Activated CD4-positive, alpha-beta memory T cell treated with anti-CD3 and anti-CD28 coated beads for 36 hours (primary cell): ENCODE measurements around the gene SYNJ1. TPM values are rescaled to one million over a fixed set of nuclear protein-coding genes. Genes with fewer than 3 reads are reported as not detected.
"Not testable (repeated sequence)": the region's sequence is repeated elsewhere in the genome, so short reads cannot be mapped to it uniquely, and the experiment has no call there.

ENCODE experiments used
- CTCF ChIA-PET: fragments of 350-600 bp; sonication (Branson Sonifier 250); formaldehyde crosslinking; loops from one replicate; lab custom pipeline; 2021; ENCODE audit warnings: antibody characterized with exemption, inconsistent platforms; lab: Charles Lee
- POLR2A ChIA-PET: fragments of 350-600 bp; sonication (Branson Sonifier 250); formaldehyde crosslinking; loops from one replicate; lab custom pipeline; 2021; ENCODE audit warnings: antibody characterized with exemption; lab: Charles Lee
- DNase-seq: peaks from one replicate; pipeline ENCODE4 v3.0.0-alpha.2; 2020
- H3K27ac Mint-ChIP-seq: one replicate; pipeline ENCODE4 v1.8.0; 2021; ENCODE audit warnings: mixed read lengths
- H3K27me3 Mint-ChIP-seq: one replicate; pipeline ENCODE4 v1.8.0; 2021; ENCODE audit warnings: mixed read lengths
- H3K36me3 Mint-ChIP-seq: one replicate; pipeline ENCODE4 v1.8.0; 2021; ENCODE audit warnings: mixed read lengths
- H3K4me1 Mint-ChIP-seq: one replicate; pipeline ENCODE4 v1.8.0; 2021; ENCODE audit warnings: low read depth, mixed read lengths
- H3K4me3 Mint-ChIP-seq: one replicate; pipeline ENCODE4 v1.8.0; 2021; ENCODE audit warnings: mild to moderate bottlenecking, mixed read lengths
- H3K9me3 Mint-ChIP-seq: one replicate; pipeline ENCODE4 v1.8.0; 2021; ENCODE audit warnings: mixed read lengths
- intact Hi-C: fragments of 100-400 bp; cut with micrococcal nuclease; formaldehyde crosslinking; loops from one replicate; pipeline ENCODE4 v1.15.1; 2023
- total RNA-seq, 2 experiments: library from RNA; stranded (reverse); gene quantifications; one replicate each; pipeline ENCODE4 v1.2.3, GENCODE V29; 2021

The SYNJ1 gene
- total RNA-seq: 10 to 100 TPM; 13.3 to 14.2 TPM

- Mint-ChIP-seq H3K27ac (peak within 1 kb of the TSS; percentile 92), H3K9me3 (no peaks in the 10 kb centered on the region), H3K4me3 (peak within 1 kb of the TSS; percentile 92), H3K4me1 (peaks cover 51% of the 10 kb centered on the region), H3K36me3 (peaks cover 15% of the 10 kb centered on the region), H3K27me3 (no peaks in the 10 kb centered on the region)
- ChIA-PET CTCF (interaction anchor here (0.6 to 2.1 kb wide), 5 partner anchors 42 to 213 kb away, joined by 3 to 11 read pairs (median 4); partner anchors contain the start of gene PAXBP1), POLR2A (interaction anchor here (0.6 to 2.5 kb wide), 8 partner anchors 8 to 752 kb away, joined by 3 to 21 read pairs (median 4); partner anchors contain the start of genes CFAP298, PAXBP1 and TMEM50B)
- intact Hi-C loops: loop anchor here (1.0 to 10.0 kb wide), 2 partner anchors 44 to 113 kb away; partner anchors contain the start of gene CFAP298
- peak; percentile 96 for DNase-seq
These were observed at the start of gene SYNJ1 for GRCh38 chr21:32727687-32728455. SYNJ1 (minus strand) TSS chr21:32728013; CDS start chr21:32726895, 1,118 bp downstream.

- intact Hi-C loops: no loop called here
- Mint-ChIP-seq H3K27ac (no peak overlapping the region), H3K27me3 (no peaks in the 10 kb centered on the region), H3K9me3 (no peaks in the 10 kb centered on the region), H3K4me3 (no peak overlapping the region), H3K36me3 (no peaks in the 10 kb centered on the region), H3K4me1 (peaks cover 19% of the 10 kb centered on the region)
- ChIA-PET POLR2A (interaction anchor here (0.8 kb wide), 1 partner anchor 30 kb away, joined by 3 read pairs; no protein-coding TSS in a partner anchor), CTCF (no interaction called here)
- no peak for DNase-seq
These were observed 49.5 kb upstream of the SYNJ1 start for GRCh38 chr21:32777269-32777668.

- ChIA-PET POLR2A (interaction anchor here (0.6 to 0.8 kb wide), 2 partner anchors 30 to 66 kb away, joined by 3 to 4 read pairs; no protein-coding TSS in a partner anchor), CTCF (no interaction called here)
- intact Hi-C loops: no loop called here
- H3K36me3 Mint-ChIP-seq: peaks cover 2% of the 10 kb centered on the region
- H3K4me1 Mint-ChIP-seq: peaks cover 22% of the 10 kb centered on the region
- no peaks in the 10 kb centered on the region for H3K27me3 Mint-ChIP-seq
- H3K9me3 Mint-ChIP-seq: no peaks in the 10 kb centered on the region
- no peak overlapping the region for H3K27ac Mint-ChIP-seq
- H3K4me3 Mint-ChIP-seq: no peak overlapping the region
- no peak for DNase-seq
These were observed 48.9 kb upstream of the SYNJ1 start for GRCh38 chr21:32776743-32777142.

GRCh38 chr21:32773048-32773344 is 45.2 kb upstream of the SYNJ1 start:
- intact Hi-C loops: loop anchor here (2.0 to 5.0 kb wide), 6 partner anchors 34 to 870 kb away; partner anchors contain the start of gene ITSN1
- Mint-ChIP-seq H3K36me3 (peaks cover 21% of the 10 kb centered on the region), H3K4me1 (peaks cover 48% of the 10 kb centered on the region), H3K4me3 (peak overlapping the region; percentile 95), H3K27ac (peak overlapping the region; percentile 99)
- H3K9me3 Mint-ChIP-seq, DNase-seq, H3K27me3 Mint-ChIP-seq: not testable (repeated sequence)
- ChIA-PET CTCF (interaction anchor here (1.0 to 2.4 kb wide), 4 partner anchors 10 to 160 kb away, joined by 3 to 7 read pairs (median 4); partner anchors contain the start of gene CFAP298), POLR2A (interaction anchor here (1.3 kb wide), 1 partner anchor 59 kb away, joined by 4 read pairs; no protein-coding TSS in a partner anchor)

GRCh38 chr21:32772281-32773047 is 44.7 kb upstream of the SYNJ1 start:
- peak overlapping the region; percentile 99 for H3K27ac Mint-ChIP-seq
- peaks cover 50% of the 10 kb centered on the region for H3K4me1 Mint-ChIP-seq
- H3K36me3 Mint-ChIP-seq: peaks cover 27% of the 10 kb centered on the region
- DNase-seq: peak; percentile 84
- ChIA-PET CTCF (interaction anchor here (0.7 to 2.4 kb wide), 10 partner anchors 10 to 589 kb away, joined by 3 to 11 read pairs (median 4); partner anchors contain the start of genes CFAP298 and SYNJ1), POLR2A (interaction anchor here (0.6 to 3.2 kb wide), 5 partner anchors 10 to 60 kb away, joined by 3 to 21 read pairs (median 4); partner anchors contain the start of gene SYNJ1)
- peak overlapping the region; percentile 95 for H3K4me3 Mint-ChIP-seq
- peaks cover 3% of the 10 kb centered on the region for H3K27me3 Mint-ChIP-seq
- H3K9me3 Mint-ChIP-seq: no peaks in the 10 kb centered on the region
- intact Hi-C loops: loop anchor here (1.0 to 5.0 kb wide), 12 partner anchors 34 to 870 kb away; partner anchors contain the start of genes CFAP298, ITSN1, MIS18A and SON

GRCh38 chr21:32770871-32771523 is 43.2 kb upstream of the SYNJ1 start:
- peaks cover 61% of the 10 kb centered on the region for H3K4me1 Mint-ChIP-seq
- no peaks in the 10 kb centered on the region for H3K9me3 Mint-ChIP-seq
- ChIA-PET CTCF (interaction anchor here (0.6 to 1.9 kb wide), 17 partner anchors 10 to 720 kb away, joined by 3 to 11 read pairs (median 3); partner anchors contain the start of gene SYNJ1), POLR2A (interaction anchor here (0.6 to 3.2 kb wide), 9 partner anchors 19 to 485 kb away, joined by 3 to 21 read pairs (median 5); partner anchors contain the start of genes CFAP298 and SYNJ1)
- DNase-seq: peak; percentile 69
- intact Hi-C loops: loop anchor here (1.0 to 5.0 kb wide), 4 partner anchors 56 to 711 kb away; partner anchors contain the start of gene EVA1C
- H3K36me3 Mint-ChIP-seq: peaks cover 38% of the 10 kb centered on the region
- H3K27ac Mint-ChIP-seq: peak overlapping the region; percentile 93
- H3K4me3 Mint-ChIP-seq: peak overlapping the region; percentile 98
- H3K27me3 Mint-ChIP-seq: peaks cover 3% of the 10 kb centered on the region

- H3K36me3 Mint-ChIP-seq: peaks cover 52% of the 10 kb centered on the region
- no peak overlapping the region for H3K27ac Mint-ChIP-seq
- peaks cover 72% of the 10 kb centered on the region for H3K4me1 Mint-ChIP-seq
- H3K9me3 Mint-ChIP-seq: no peaks in the 10 kb centered on the region
- ChIA-PET POLR2A (no interaction called here), CTCF (no interaction called here)
- H3K4me3 Mint-ChIP-seq: no peak overlapping the region
- H3K27me3 Mint-ChIP-seq: peaks cover 3% of the 10 kb centered on the region
- DNase-seq: no peak
- intact Hi-C loops: no loop called here
These were observed 40.7 kb upstream of the SYNJ1 start for GRCh38 chr21:32768530-32768929.

GRCh38 chr21:32765058-32765457 is 37.2 kb upstream of the SYNJ1 start:
- ChIA-PET POLR2A (interaction anchor here (1.2 kb wide), 1 partner anchor 10 kb away, joined by 3 read pairs; no protein-coding TSS in a partner anchor), CTCF (interaction anchor here (0.6 kb wide), 1 partner anchor 299 kb away, joined by 3 read pairs; no protein-coding TSS in a partner anchor)
- no peak for DNase-seq
- no peak overlapping the region for H3K27ac Mint-ChIP-seq
- H3K4me1 Mint-ChIP-seq: peaks cover 58% of the 10 kb centered on the region
- H3K27me3 Mint-ChIP-seq: no peaks in the 10 kb centered on the region
- no peak overlapping the region for H3K4me3 Mint-ChIP-seq
- intact Hi-C loops: no loop called here
- no peaks in the 10 kb centered on the region for H3K9me3 Mint-ChIP-seq
- H3K36me3 Mint-ChIP-seq: peaks cover 61% of the 10 kb centered on the region

GRCh38 chr21:32764186-32764585 is 36.4 kb upstream of the SYNJ1 start:
- Mint-ChIP-seq H3K27ac (no peak overlapping the region), H3K27me3 (no peaks in the 10 kb centered on the region), H3K36me3 (peaks cover 67% of the 10 kb centered on the region), H3K9me3 (no peaks in the 10 kb centered on the region), H3K4me3 (no peak overlapping the region), H3K4me1 (peaks cover 51% of the 10 kb centered on the region)
- POLR2A ChIA-PET: interaction anchor here (1.2 kb wide), 1 partner anchor 9 kb away, joined by 3 read pairs; no protein-coding TSS in a partner anchor
- no peak for DNase-seq
- intact Hi-C loops: no loop called here
- CTCF ChIA-PET: no interaction called here

- Mint-ChIP-seq H3K27ac (no peak overlapping the region), H3K9me3 (no peaks in the 10 kb centered on the region), H3K4me3 (no peak overlapping the region), H3K36me3 (peaks cover 59% of the 10 kb centered on the region), H3K4me1 (peaks cover 8% of the 10 kb centered on the region), H3K27me3 (no peaks in the 10 kb centered on the region)
- no peak for DNase-seq
- CTCF ChIA-PET: interaction anchor here (1.2 kb wide), 1 partner anchor 604 kb away, joined by 5 read pairs; no protein-coding TSS in a partner anchor
- POLR2A ChIA-PET: no interaction called here
- intact Hi-C loops: no loop called here
These were observed 30.0 kb upstream of the SYNJ1 start for GRCh38 chr21:32757804-32758203.

GRCh38 chr21:32756096-32756495 is 28.3 kb upstream of the SYNJ1 start:
- DNase-seq: no peak
- H3K27me3 Mint-ChIP-seq: no peaks in the 10 kb centered on the region
- H3K9me3 Mint-ChIP-seq: no peaks in the 10 kb centered on the region
- intact Hi-C loops: no loop called here
- POLR2A ChIA-PET: no interaction called here
- no peak overlapping the region for H3K27ac Mint-ChIP-seq
- H3K4me3 Mint-ChIP-seq: no peak overlapping the region
- peaks cover 11% of the 10 kb centered on the region for H3K4me1 Mint-ChIP-seq
- CTCF ChIA-PET: interaction anchor here (2.4 kb wide), 1 partner anchor 70 kb away, joined by 5 read pairs; no protein-coding TSS in a partner anchor
- peaks cover 59% of the 10 kb centered on the region for H3K36me3 Mint-ChIP-seq
